H1 (cell line): ENCODE results near the gene DUSP3. TPM values are rescaled to one million over a fixed set of nuclear protein-coding genes. Genes with fewer than 3 reads are reported as not detected.
A peak's percentile ranks its signal among the peaks of the same experiment; 100 is the strongest.

Source experiments
- CTCF ChIA-PET: fragments of 300-600 bp; sonication (Branson Sonifier 250); formaldehyde crosslinking; loops from one replicate; lab custom pipeline; 2021; ENCODE audit not compliant: partially characterized antibody; lab: Charles Lee
- POLR2A ChIA-PET: fragments of 300-600 bp; sonication (Branson Sonifier 250); formaldehyde crosslinking; loops from one replicate; lab custom pipeline; 2021; ENCODE audit warnings: inconsistent platforms; ENCODE audit not compliant: partially characterized antibody; lab: Charles Lee
- DNase-seq, 2 experiments: peaks; one replicate each; pipeline versions ENCODE4 v3.0.0 to v3.0.0-alpha.2; 2010 to 2022; ENCODE audit warnings: low spot score in 2 of 2, low read depth in 1 of 2, mixed read lengths in 1 of 2
- FAIRE-seq: peaks from 2 replicates; lab custom pipeline; 2011; peaks lifted over from hg19 to GRCh38; lab: Jason Lieb, UNC
- H2AFZ ChIP-seq: 2 replicates; pipeline ENCODE4 v1.8.1; 2012; ENCODE audit warnings: low read length, inconsistent platforms
- H2AK5ac ChIP-seq: 2 replicates; pipeline ENCODE4 v1.6.1; 2013; ENCODE audit warnings: low read depth, low read length
- H2BK120ac ChIP-seq: replicated peaks from 2 replicates; pipeline ENCODE3; 2013; ENCODE audit warnings: low read depth, low read length, inconsistent platforms
- H2BK12ac ChIP-seq: 2 replicates; pipeline ENCODE4 v1.6.1; 2013; ENCODE audit warnings: low read depth, low read length
- H2BK15ac ChIP-seq: 2 replicates; pipeline ENCODE4 v1.6.1; 2013; ENCODE audit warnings: low read length
- H2BK20ac ChIP-seq: 2 replicates; pipeline ENCODE4 v1.6.1; 2013; ENCODE audit warnings: low read length
- H2BK5ac ChIP-seq: 2 replicates; pipeline ENCODE4 v1.6.1; 2013; ENCODE audit warnings: low read depth, low read length
- H3K14ac ChIP-seq: 2 replicates; pipeline ENCODE4 v1.6.1; 2013; ENCODE audit warnings: inconsistent platforms; ENCODE audit not compliant: insufficient read length
- H3K18ac ChIP-seq: 2 replicates; pipeline ENCODE4 v1.6.1; 2013; ENCODE audit warnings: low read length; ENCODE audit errors: extremely low read depth
- H3K23ac ChIP-seq: 2 replicates; pipeline ENCODE4 v1.6.1; 2013; ENCODE audit warnings: inconsistent platforms; ENCODE audit not compliant: insufficient read length
- H3K23me2 ChIP-seq: 2 replicates; pipeline ENCODE4 v1.6.1; 2013; ENCODE audit warnings: low read depth, low read length
- H3K27ac ChIP-seq: 2 replicates; pipeline ENCODE4 v1.6.1; 2011; ENCODE audit warnings: low read depth, low read length, inconsistent platforms
- H3K27me3 ChIP-seq, 4 experiments: replicated peaks in 1 of 4; 1 replicate in 1 of 4; 2 replicates in 3 of 4; pipeline versions ENCODE4 v1.6.1 to v1.8.1; 2011 to 2013; ENCODE audit warnings: low read length in 3 of 4, mild to moderate bottlenecking in 3 of 4, inconsistent platforms in 2 of 4, mixed read lengths in 2 of 4, moderate library complexity in 1 of 4; ENCODE audit not compliant: control insufficient read depth in 3 of 4, insufficient read depth in 3 of 4; ENCODE audit errors: extremely low read depth in 1 of 4
- H3K36me3 ChIP-seq, 4 experiments: 2 replicates each; pipeline versions ENCODE4 v1.6.1 to v1.8.1; 2011 to 2013; ENCODE audit warnings: mild to moderate bottlenecking in 4 of 4, low read length in 3 of 4, moderate library complexity in 2 of 4, control low read depth in 1 of 4, inconsistent platforms in 1 of 4; ENCODE audit not compliant: insufficient read depth in 4 of 4, control insufficient read depth in 2 of 4
- H3K4ac ChIP-seq: replicated peaks from 2 replicates; pipeline ENCODE3; 2013; ENCODE audit warnings: low read length, low read depth, mixed read lengths, inconsistent platforms; ENCODE audit not compliant: insufficient read length
- H3K4me1 ChIP-seq, 4 experiments: replicated peaks in 1 of 4; 1 replicate in 1 of 4; 2 replicates in 3 of 4; pipeline versions ENCODE4 v1.6.1 to v1.8.1; 2011 to 2013; ENCODE audit warnings: low read length in 3 of 4, inconsistent platforms in 2 of 4, mixed read lengths in 1 of 4; ENCODE audit not compliant: insufficient read depth in 4 of 4, control insufficient read depth in 3 of 4
- H3K4me2 ChIP-seq, 2 experiments: 2 replicates each; pipeline versions ENCODE4 v1.6.1 to v1.8.1; 2011 to 2013; ENCODE audit warnings: low read depth in 2 of 2, low read length in 2 of 2, control low read depth in 1 of 2, inconsistent platforms in 1 of 2, mild to moderate bottlenecking in 1 of 2; ENCODE audit not compliant: insufficient read depth in 1 of 2
- H3K4me3 ChIP-seq, 4 experiments: fragments of 200-600, 300-600 bp in 1 of 4; sonication (generic), shearing (Covaris generic), sonication (Bioruptor Twin) in 1 of 4; 2 replicates each; pipeline versions ENCODE4 v1.5.1 to v1.8.1; 2011 to 2016; ENCODE audit warnings: low read length in 4 of 4, low read depth in 3 of 4, control low read depth in 2 of 4, inconsistent platforms in 2 of 4, mild to moderate bottlenecking in 2 of 4, mixed read lengths in 1 of 4, moderate library complexity in 1 of 4; ENCODE audit not compliant: insufficient read depth in 2 of 4; ENCODE audit errors: extremely low read depth in 1 of 4
- H3K56ac ChIP-seq: replicated peaks from 2 replicates; pipeline ENCODE3; 2013; ENCODE audit warnings: low read depth, mild to moderate bottlenecking, mixed read lengths, low read length, inconsistent platforms; ENCODE audit not compliant: insufficient read length
- H3K79me1 ChIP-seq: 2 replicates; pipeline ENCODE4 v1.6.1; 2013; ENCODE audit warnings: low read depth, low read length, control low read depth
- H3K79me2 ChIP-seq, 2 experiments: 2 replicates each; pipeline versions ENCODE4 v1.6.1 to v1.8.1; 2012 to 2013; ENCODE audit warnings: low read length in 2 of 2, mild to moderate bottlenecking in 2 of 2, inconsistent platforms in 1 of 2; ENCODE audit not compliant: insufficient read depth in 2 of 2, control insufficient read depth in 1 of 2
- H3K9ac ChIP-seq, 4 experiments: replicated peaks in 1 of 4; 1 replicate in 1 of 4; 2 replicates in 3 of 4; pipeline versions ENCODE4 v1.6.1 to v1.8.1; 2011 to 2013; ENCODE audit warnings: low read depth in 3 of 4, low read length in 3 of 4, control low read depth in 2 of 4, mild to moderate bottlenecking in 2 of 4, moderate library complexity in 2 of 4, inconsistent platforms in 1 of 4; ENCODE audit errors: extremely low read depth in 1 of 4
- H3K9me3 ChIP-seq, 2 experiments: 2 replicates each; pipeline versions ENCODE4 v1.6.1 to v1.8.1; 2012 to 2013; ENCODE audit warnings: mild to moderate bottlenecking in 2 of 2, moderate library complexity in 2 of 2, control low read depth in 1 of 2, inconsistent platforms in 1 of 2, low read depth in 1 of 2, low read length in 1 of 2, mixed read lengths in 1 of 2; ENCODE audit not compliant: insufficient read depth in 2 of 2
- H4K20me1 ChIP-seq, 2 experiments: replicated peaks in 1 of 2; 2 replicates each; pipeline versions ENCODE3 to v1.8.1; 2011 to 2013; ENCODE audit warnings: inconsistent platforms in 2 of 2, low read length in 2 of 2, mild to moderate bottlenecking in 1 of 2; ENCODE audit not compliant: insufficient read depth in 2 of 2, control insufficient read depth in 1 of 2
- H4K5ac ChIP-seq: 2 replicates; pipeline ENCODE4 v1.6.1; 2013; ENCODE audit warnings: low read length, low read depth, mixed read lengths, inconsistent platforms; ENCODE audit not compliant: insufficient read length
- H4K8ac ChIP-seq: 2 replicates; pipeline ENCODE4 v1.8.0; 2013; ENCODE audit warnings: mild to moderate bottlenecking, moderate library complexity, low read length, inconsistent platforms; ENCODE audit not compliant: insufficient read depth; ENCODE audit errors: extremely low read depth
- H4K91ac ChIP-seq: replicated peaks from 2 replicates; pipeline ENCODE3; 2013; ENCODE audit warnings: low read length, mixed read lengths, inconsistent platforms; ENCODE audit not compliant: insufficient read length
- ATF3 ChIP-seq: IDR thresholded peaks from 2 replicates; pipeline ENCODE4 v1.6.1; 2011; ENCODE audit warnings: low read depth, mild to moderate bottlenecking, low read length; ENCODE audit not compliant: insufficient read depth
- CBX5 ChIP-seq: fragments of 300-800, 300-1000 bp; sonication (generic); IDR thresholded peaks from 2 replicates; pipeline ENCODE4 v1.7.1; 2016; ENCODE audit warnings: antibody characterized with exemption, low read length, low read depth
- CBX8 ChIP-seq: fragments of 300-800, 300-1000 bp; sonication (generic); IDR thresholded peaks from 2 replicates; pipeline ENCODE4 v1.7.1; 2016; ENCODE audit warnings: low read depth, low read length, borderline replicate concordance
- EP300 ChIP-seq, 2 experiments: IDR thresholded peaks; 1 replicate in 1 of 2; 2 replicates in 1 of 2; pipeline ENCODE4 v1.6.1; 2011 to 2012; ENCODE audit warnings: low read depth in 2 of 2, low read length in 2 of 2, mild to moderate bottlenecking in 2 of 2, borderline replicate concordance in 1 of 2, inconsistent platforms in 1 of 2, moderate library complexity in 1 of 2
- SAP30 ChIP-seq: fragments of 300-600 bp; sonication (generic); IDR thresholded peaks from 2 replicates; pipeline ENCODE4 v1.7.1; 2012; ENCODE audit warnings: low read length, moderate library complexity, mild to moderate bottlenecking, inconsistent platforms; ENCODE audit not compliant: insufficient read depth, insufficient replicate concordance
- SIN3A ChIP-seq, 2 experiments: IDR thresholded peaks in 1 of 2; conservative IDR thresholded peaks in 1 of 2; 2 replicates each; pipeline ENCODE4 v1.6.1; 2011 to 2012; ENCODE audit warnings: low read length in 2 of 2, improper control_type of control experiment in 1 of 2, low read depth in 1 of 2, mild to moderate bottlenecking in 1 of 2
- SP2 ChIP-seq: IDR thresholded peaks from 2 replicates; pipeline ENCODE4 v1.6.1; 2012; ENCODE audit warnings: mild to moderate bottlenecking, low read length, inconsistent platforms
- TBP ChIP-seq: IDR thresholded peaks from 2 replicates; pipeline ENCODE4 v1.6.1; 2011; ENCODE audit warnings: low read depth, low read length, improper control_type of control experiment
- TEAD4 ChIP-seq: IDR thresholded peaks from 2 replicates; pipeline ENCODE4 v1.6.1; 2012; ENCODE audit warnings: low read depth, low read length, inconsistent platforms, mixed read lengths
- USF2 ChIP-seq: IDR thresholded peaks from 2 replicates; pipeline ENCODE4 v1.6.1; 2011; ENCODE audit warnings: low read length, improper control_type of control experiment
- ZNF274 ChIP-seq: IDR thresholded peaks from 2 replicates; pipeline ENCODE4 v1.7.0; 2012; ENCODE audit warnings: low read length, borderline replicate concordance; ENCODE audit errors: extremely low read depth
- WGBS, 2 experiments: shearing (Covaris generic) in 1 of 2; methylation state at CpG; one replicate each; pipeline versions ENCODE4 v1.1.6 to v1.1.7; 2013 to 2015; ENCODE audit warnings: low lambda C conversion rate in 2 of 2, mixed read lengths in 2 of 2, inconsistent platforms in 1 of 2, low coverage in 1 of 2, missing lambda C conversion rate in 1 of 2; ENCODE audit not compliant: insufficient replicate concordance in 2 of 2, insufficient coverage in 1 of 2, insufficient read length in 1 of 2; ENCODE audit errors: extremely low coverage in 1 of 2, missing lambda C conversion rate in 1 of 2; 5-methylcytosine and 5-hydroxymethylcytosine counted together
- polyA plus RNA-seq, 7 experiments: library from polyadenylated mRNA; depleted of rRNA in 3 of 7; stranded (reverse) in 5 of 7; unstranded in 2 of 7; fragments of >200 nt in 5 of 7; fragments of 200-250 nt in 2 of 7; gene quantifications; 1 replicate in 5 of 7; 2 replicates in 1 of 7; 4 replicates in 1 of 7; pipeline versions ENCODE4 v1.2.1 to v1.2.3, GENCODE V29; 2011 to 2013; ENCODE audit warnings: missing spikeins in 2 of 7, mixed read lengths in 2 of 7
- total RNA-seq: library from RNA; stranded (reverse); fragmentation: NEBNext Ultra II Directional; extraction: Animal tissue kit (Norgen Biotek cat#: 25700); gene quantifications from 2 replicates; pipeline ENCODE4 v1.2.1, GENCODE V29; 2021

The DUSP3 gene
- total and polyA plus RNA-seq, 2 of the 8 experiments (the other 6 are each of a cell fraction or from before 2014, with no cell fraction given): 15.1 to 21.2 TPM

- H3K36me3 ChIP-seq: no peaks in the 10 kb centered on the region
- no peak overlapping the region for H3K4me3 ChIP-seq
- no peak overlapping the region for H4K5ac ChIP-seq
- WGBS, 2 experiments: 76% methylated on average over 4 of the region's 4 CpGs; no CpG with 5 or more reads in 1 of the 2 experiments
- no peak overlapping the region for H3K27ac ChIP-seq
- H3K14ac ChIP-seq: no peak overlapping the region
- no peaks in the 10 kb centered on the region for H4K20me1 ChIP-seq
- H2BK12ac ChIP-seq: no peak overlapping the region
- H3K23ac ChIP-seq: no peak overlapping the region
- no peaks in the 10 kb centered on the region for H3K27me3 ChIP-seq
- no peak overlapping the region for H4K8ac ChIP-seq
- no peak overlapping the region for H2BK5ac ChIP-seq
- H2BK20ac ChIP-seq: no peak overlapping the region
- CTCF ChIA-PET: interaction anchor here (0.9 to 2.3 kb wide), 5 partner anchors 20 to 68 kb away, joined by 3 to 16 read pairs (median 5); no protein-coding TSS in a partner anchor
- H2AK5ac ChIP-seq: no peak overlapping the region
- H3K9me3 ChIP-seq: no peaks in the 10 kb centered on the region
- no peak overlapping the region for H3K4me2 ChIP-seq
- H3K9ac ChIP-seq: no peak overlapping the region
- DNase-seq (no peak), FAIRE-seq (no peak)
- H2BK120ac ChIP-seq: no peak overlapping the region
- 0 out of 2 replicates have a peak overlapping the region, but pooled peaks have one; percentile 16 for H2AFZ ChIP-seq
- no peak overlapping the region for H3K18ac ChIP-seq
- peak overlapping the region; percentile 61; the same call in 1 of the 2 replicates for H2BK15ac ChIP-seq
- no peak overlapping the region for H3K4ac ChIP-seq
- POLR2A ChIA-PET: interaction anchor here (0.7 to 1.8 kb wide), 3 partner anchors 13 to 40 kb away, joined by 3 to 7 read pairs (median 6); no protein-coding TSS in a partner anchor
- no peaks in the 10 kb centered on the region for H3K79me2 ChIP-seq
- no peaks in the 10 kb centered on the region for H3K23me2 ChIP-seq
- H3K56ac ChIP-seq: no peak overlapping the region
- H4K91ac ChIP-seq: no peak overlapping the region
- peaks cover 3 to 17% (median 6%) of the 10 kb centered on the region in 4 experiments for H3K4me1 ChIP-seq
- no peaks in the 10 kb centered on the region for H3K79me1 ChIP-seq
- TF ChIP-seq USF2 (no peak), CBX5 (no peak), ZNF274 (no peak), SAP30 (no peak), CBX8 (no peak), EP300 (IDR thresholded peaks at IDR 0.05; ENCODE audit: borderline replicate concordance in 1 of 2, low read depth in 2 of 2, low read length in 2 of 2) (no peak), SP2 (no peak), ATF3 (no peak), TEAD4 (no peak), SIN3A (conservative IDR thresholded peaks at IDR 0.05 in 1 of 2, IDR thresholded peaks at IDR 0.05 in 1 of 2; ENCODE audit: low read depth in 1 of 2, low read length in 2 of 2) (no peak), TBP (no peak)
Observed at GRCh38 chr17:43740541-43740940, 38.2 kb downstream of the DUSP3 start.
